HCT116 (cell line): ENCODE results near the gene EPG5. TPM values are rescaled to one million over a fixed set of nuclear protein-coding genes. Genes with fewer than 3 reads are reported as not detected.

Source experiments
- ATAC-seq: fragments of 200-7000 bp; cut with Tn5 transposase; 2 replicates; pipeline ENCODE4 v1.9.1; 2020; ENCODE audit warnings: mild to moderate bottlenecking, moderate library complexity
- BruUV-seq: library from RNA; stranded (reverse); fragments of 400-500 nt; replicated peaks from 2 replicates; lab custom pipeline; 2021; lab: Mats Ljungman, UMichigan
- CTCF ChIA-PET: fragments of 300-600 bp; sonication (Branson Sonifier 250); formaldehyde crosslinking; loops from one replicate; lab custom pipeline; 2021; ENCODE audit warnings: antibody characterized with exemption; lab: Charles Lee
- POLR2A ChIA-PET: fragments of 300-600, 350-600 bp; sonication (Branson Sonifier 250); formaldehyde crosslinking; loops from one replicate; lab custom pipeline; 2021; ENCODE audit warnings: antibody characterized with exemption; lab: Charles Lee
- RAD21 ChIA-PET, 2 experiments: fragments of 300-600 bp; sonication (Branson Sonifier 250); formaldehyde crosslinking; loops; one replicate each; lab custom pipeline; 2023; ENCODE audit warnings: low total read pairs in 2 of 2; ENCODE audit not compliant: uncharacterized antibody in 2 of 2, unreplicated experiment in 2 of 2, low non-redundant PET in 1 of 2; lab: Charles Lee
- DNase-seq: peaks from one replicate; pipeline ENCODE4 v3.0.0-alpha.2; 2010; ENCODE audit warnings: low read depth, low spot score
- H2AFZ ChIP-seq: fragments of 200-600 bp; shearing (Covaris generic), sonication (generic); 2 replicates; pipeline ENCODE4 v1.6.1; 2017; ENCODE audit warnings: low read depth, mixed run types, mixed read lengths, antibody characterized with exemption, low read length; ENCODE audit not compliant: poor library complexity, severe bottlenecking
- H3K27ac ChIP-seq: 2 replicates; pipeline ENCODE4 v1.5.1; 2012; ENCODE audit warnings: low read depth, low read length
- H3K27me3 ChIP-seq: fragments of 200-600 bp; sonication (generic); 2 replicates; pipeline ENCODE4 v1.6.1; 2016; ENCODE audit warnings: mixed run types, low read length, mixed read lengths; ENCODE audit not compliant: insufficient read depth
- H3K36me3 ChIP-seq, 2 experiments: fragments of 200-500 bp in 1 of 2; fragments of 200-600 bp in 1 of 2; sonication (Bioruptor generic) in 1 of 2; sonication (generic) in 1 of 2; 2 replicates each; pipeline versions ENCODE4 v1.5.1 to v1.6.1; 2014 to 2016; ENCODE audit warnings: low read length in 2 of 2, inconsistent platforms in 1 of 2, mixed read lengths in 1 of 2, mixed run types in 1 of 2; ENCODE audit not compliant: insufficient read depth in 2 of 2, control insufficient read depth in 1 of 2
- H3K4me1 ChIP-seq, 2 experiments: fragments of 200-600 bp in 1 of 2; sonication (generic) in 1 of 2; 2 replicates each; pipeline versions ENCODE4 v1.5.1 to v1.6.1; 2012 to 2017; ENCODE audit warnings: low read length in 2 of 2, inconsistent platforms in 1 of 2, mild to moderate bottlenecking in 1 of 2, mixed read lengths in 1 of 2, mixed run types in 1 of 2, moderate library complexity in 1 of 2; ENCODE audit not compliant: insufficient read depth in 2 of 2, control insufficient read depth in 1 of 2
- H3K4me2 ChIP-seq: fragments of 200-600 bp; sonication (generic); 2 replicates; pipeline ENCODE4 v1.6.1; 2017; ENCODE audit warnings: mixed run types, low read length, mixed read lengths
- H3K4me3 ChIP-seq, 2 experiments: fragments of 200-600 bp in 1 of 2; sonication (generic) in 1 of 2; replicated peaks in 1 of 2; 2 replicates each; pipeline ENCODE4 v1.5.1; 2011 to 2016; ENCODE audit warnings: low read length in 2 of 2, control low read depth in 1 of 2, low read depth in 1 of 2, mild to moderate bottlenecking in 1 of 2, mixed read lengths in 1 of 2, mixed run types in 1 of 2
- H3K79me2 ChIP-seq: fragments of 200-600 bp; sonication (generic); 2 replicates; pipeline ENCODE4 v1.6.1; 2017; ENCODE audit warnings: mild to moderate bottlenecking, mixed run types, low read length, moderate library complexity, mixed read lengths; ENCODE audit not compliant: insufficient read depth
- H3K9ac ChIP-seq: fragments of 200-600 bp; sonication (generic); 2 replicates; pipeline ENCODE4 v1.6.1; 2016; ENCODE audit warnings: low read length, mixed read lengths
- H3K9me2 ChIP-seq: fragments of 200-600 bp; sonication (generic), shearing (Covaris generic); 2 replicates; pipeline ENCODE4 v1.6.1; 2017; ENCODE audit warnings: mixed run types, mild to moderate bottlenecking, moderate library complexity; ENCODE audit not compliant: insufficient read depth
- H3K9me3 ChIP-seq, 2 experiments: fragments of 200-500 bp in 1 of 2; fragments of 200-600 bp in 1 of 2; sonication (Bioruptor generic) in 1 of 2; sonication (generic) in 1 of 2; 2 replicates each; pipeline ENCODE4 v1.6.1; 2014 to 2017; ENCODE audit warnings: low read length in 2 of 2, mixed read lengths in 2 of 2, inconsistent platforms in 1 of 2, low read depth in 1 of 2, mild to moderate bottlenecking in 1 of 2, mixed run types in 1 of 2, moderate library complexity in 1 of 2; ENCODE audit not compliant: control insufficient read depth in 1 of 2, insufficient read depth in 1 of 2
- H4K20me1 ChIP-seq: fragments of 200-600 bp; sonication (generic), shearing (Covaris generic); 2 replicates; pipeline ENCODE4 v1.6.1; 2017; ENCODE audit warnings: mixed run types, mild to moderate bottlenecking, moderate library complexity; ENCODE audit not compliant: insufficient read depth
- EGR1 ChIP-seq: IDR thresholded peaks from 2 replicates; pipeline ENCODE4 v1.6.1; 2012; ENCODE audit warnings: low read depth
- ELF1 ChIP-seq: IDR thresholded peaks from 2 replicates; pipeline ENCODE4 v1.6.1; 2012; ENCODE audit warnings: low read depth, borderline replicate concordance
- EZH2 ChIP-seq: fragments of 200-600 bp; sonication (generic); IDR thresholded peaks from 2 replicates; pipeline ENCODE4 v1.6.1; 2017; ENCODE audit warnings: antibody characterized with exemption, mixed run types
- EZH2phosphoT487 ChIP-seq: fragments of 200-600 bp; IDR thresholded peaks from 2 replicates; pipeline ENCODE4 v1.6.1; 2018; ENCODE audit warnings: antibody characterized with exemption, borderline replicate concordance
- FOSL1 ChIP-seq: IDR thresholded peaks from 2 replicates; pipeline ENCODE4 v1.6.1; 2012; ENCODE audit warnings: low read depth
- JUND ChIP-seq: IDR thresholded peaks from 2 replicates; pipeline ENCODE4 v1.6.1; 2012
- POLR2A ChIP-seq: IDR thresholded peaks from 2 replicates; pipeline ENCODE4 v1.7.0; 2011; ENCODE audit warnings: borderline replicate concordance; ENCODE audit not compliant: insufficient read depth, insufficient read length; ENCODE audit errors: extremely low read depth
- POLR2AphosphoS5 ChIP-seq: IDR thresholded peaks from 2 replicates; pipeline ENCODE4 v1.6.1; 2011; ENCODE audit warnings: mild to moderate bottlenecking, low read depth, low read length, moderate library complexity
- YY1 ChIP-seq: IDR thresholded peaks from 2 replicates; pipeline ENCODE4 v1.6.1; 2011; ENCODE audit warnings: low read length, low read depth, moderate library complexity, mild to moderate bottlenecking; ENCODE audit not compliant: insufficient replicate concordance; ENCODE audit errors: extremely low read depth
- intact Hi-C: fragments of 100-400 bp; cut with micrococcal nuclease; formaldehyde crosslinking; loops from 2 replicates; pipeline ENCODE4 v1.10.0; 2022
- total RNA-seq: library from RNA; stranded (reverse); gene quantifications from one replicate; pipeline ENCODE4 v1.2.1, GENCODE V29; 2021; ENCODE audit not compliant: unreplicated experiment
- TF ChIP-seq, protein P1 (sequence below): IDR thresholded peaks from 2 replicates; pipeline ENCODE4 v1.6.1; 2012; ENCODE audit warnings: low read depth
- TF ChIP-seq, protein P2 (sequence below), 3 experiments: fragments of 200-600 bp in 1 of 3; sonication (generic) in 1 of 3; IDR thresholded peaks in 2 of 3; conservative IDR thresholded peaks in 1 of 3; 2 replicates each; pipeline ENCODE4 v1.5.1; 2012 to 2017; ENCODE audit warnings: low read depth in 2 of 3, low read length in 2 of 3, antibody characterized with exemption in 1 of 3, borderline replicate concordance in 1 of 3, control low read depth in 1 of 3, mild to moderate bottlenecking in 1 of 3, mixed read lengths in 1 of 3, mixed run types in 1 of 3, moderate library complexity in 1 of 3; ENCODE audit not compliant: insufficient read depth in 1 of 3
- TF ChIP-seq, protein P3 (sequence below): IDR thresholded peaks from 2 replicates; pipeline ENCODE4 v1.6.1; 2012

Gene EPG5
- total RNA-seq, 1 experiment from 2014 or later = 12.9 TPM

DNA sequence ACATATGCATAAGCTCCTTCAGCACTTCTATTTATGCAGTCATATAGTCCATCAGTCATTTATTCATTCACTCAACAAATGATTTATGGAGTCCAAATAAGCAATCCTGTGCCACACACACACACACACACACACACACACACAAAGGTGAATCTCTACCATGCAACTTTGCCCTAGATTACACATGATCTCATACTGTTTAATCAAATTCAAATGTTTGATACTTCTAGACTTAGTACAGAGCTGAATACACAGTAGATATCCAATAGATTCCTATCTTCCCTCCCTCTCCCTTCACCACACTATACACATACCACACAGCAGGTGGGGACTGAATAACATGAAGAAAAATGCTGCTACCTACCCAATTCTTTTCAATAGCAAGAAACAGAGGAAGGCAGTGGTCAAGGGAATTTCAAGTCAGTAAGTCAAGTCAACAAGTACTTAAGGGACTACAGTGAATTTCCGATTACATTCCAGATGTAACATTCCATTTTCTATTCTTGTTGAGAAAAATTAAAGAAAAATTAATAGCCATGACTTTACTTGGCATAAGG lies 65.4 kb downstream of the EPG5 start:
- TF ChIP-seq POLR2A = no peak
- TF ChIP-seq EZH2 = no peak
- no peak for TF ChIP-seq EGR1
- TF ChIP-seq JUND = no peak
- TF ChIP-seq, protein P1, sequence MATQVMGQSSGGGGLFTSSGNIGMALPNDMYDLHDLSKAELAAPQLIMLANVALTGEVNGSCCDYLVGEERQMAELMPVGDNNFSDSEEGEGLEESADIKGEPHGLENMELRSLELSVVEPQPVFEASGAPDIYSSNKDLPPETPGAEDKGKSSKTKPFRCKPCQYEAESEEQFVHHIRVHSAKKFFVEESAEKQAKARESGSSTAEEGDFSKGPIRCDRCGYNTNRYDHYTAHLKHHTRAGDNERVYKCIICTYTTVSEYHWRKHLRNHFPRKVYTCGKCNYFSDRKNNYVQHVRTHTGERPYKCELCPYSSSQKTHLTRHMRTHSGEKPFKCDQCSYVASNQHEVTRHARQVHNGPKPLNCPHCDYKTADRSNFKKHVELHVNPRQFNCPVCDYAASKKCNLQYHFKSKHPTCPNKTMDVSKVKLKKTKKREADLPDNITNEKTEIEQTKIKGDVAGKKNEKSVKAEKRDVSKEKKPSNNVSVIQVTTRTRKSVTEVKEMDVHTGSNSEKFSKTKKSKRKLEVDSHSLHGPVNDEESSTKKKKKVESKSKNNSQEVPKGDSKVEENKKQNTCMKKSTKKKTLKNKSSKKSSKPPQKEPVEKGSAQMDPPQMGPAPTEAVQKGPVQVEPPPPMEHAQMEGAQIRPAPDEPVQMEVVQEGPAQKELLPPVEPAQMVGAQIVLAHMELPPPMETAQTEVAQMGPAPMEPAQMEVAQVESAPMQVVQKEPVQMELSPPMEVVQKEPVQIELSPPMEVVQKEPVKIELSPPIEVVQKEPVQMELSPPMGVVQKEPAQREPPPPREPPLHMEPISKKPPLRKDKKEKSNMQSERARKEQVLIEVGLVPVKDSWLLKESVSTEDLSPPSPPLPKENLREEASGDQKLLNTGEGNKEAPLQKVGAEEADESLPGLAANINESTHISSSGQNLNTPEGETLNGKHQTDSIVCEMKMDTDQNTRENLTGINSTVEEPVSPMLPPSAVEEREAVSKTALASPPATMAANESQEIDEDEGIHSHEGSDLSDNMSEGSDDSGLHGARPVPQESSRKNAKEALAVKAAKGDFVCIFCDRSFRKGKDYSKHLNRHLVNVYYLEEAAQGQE = no peak
- TF ChIP-seq FOSL1 = no peak
- TF ChIP-seq, protein P2, sequence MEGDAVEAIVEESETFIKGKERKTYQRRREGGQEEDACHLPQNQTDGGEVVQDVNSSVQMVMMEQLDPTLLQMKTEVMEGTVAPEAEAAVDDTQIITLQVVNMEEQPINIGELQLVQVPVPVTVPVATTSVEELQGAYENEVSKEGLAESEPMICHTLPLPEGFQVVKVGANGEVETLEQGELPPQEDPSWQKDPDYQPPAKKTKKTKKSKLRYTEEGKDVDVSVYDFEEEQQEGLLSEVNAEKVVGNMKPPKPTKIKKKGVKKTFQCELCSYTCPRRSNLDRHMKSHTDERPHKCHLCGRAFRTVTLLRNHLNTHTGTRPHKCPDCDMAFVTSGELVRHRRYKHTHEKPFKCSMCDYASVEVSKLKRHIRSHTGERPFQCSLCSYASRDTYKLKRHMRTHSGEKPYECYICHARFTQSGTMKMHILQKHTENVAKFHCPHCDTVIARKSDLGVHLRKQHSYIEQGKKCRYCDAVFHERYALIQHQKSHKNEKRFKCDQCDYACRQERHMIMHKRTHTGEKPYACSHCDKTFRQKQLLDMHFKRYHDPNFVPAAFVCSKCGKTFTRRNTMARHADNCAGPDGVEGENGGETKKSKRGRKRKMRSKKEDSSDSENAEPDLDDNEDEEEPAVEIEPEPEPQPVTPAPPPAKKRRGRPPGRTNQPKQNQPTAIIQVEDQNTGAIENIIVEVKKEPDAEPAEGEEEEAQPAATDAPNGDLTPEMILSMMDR (IDR thresholded peaks at IDR 0.05 in 2 of 3, conservative IDR thresholded peaks at IDR 0.05 in 1 of 3; ENCODE audit: borderline replicate concordance in 1 of 3, insufficient read depth in 1 of 3, low read depth in 2 of 3, low read length in 2 of 3) = no peak
- no peak for TF ChIP-seq YY1
- TF ChIP-seq, protein P3, sequence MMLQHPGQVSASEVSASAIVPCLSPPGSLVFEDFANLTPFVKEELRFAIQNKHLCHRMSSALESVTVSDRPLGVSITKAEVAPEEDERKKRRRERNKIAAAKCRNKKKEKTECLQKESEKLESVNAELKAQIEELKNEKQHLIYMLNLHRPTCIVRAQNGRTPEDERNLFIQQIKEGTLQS = no peak
- TF ChIP-seq EZH2phosphoT487 = no peak
- no peak for TF ChIP-seq POLR2AphosphoS5
- TF ChIP-seq ELF1 = no peak
- Histone ChIP-seq H3K27me3 (no peaks in the 10 kb centered on the region), H4K20me1 (no peaks in the 10 kb centered on the region), H3K9ac (no peak overlapping the region), H3K79me2 (no peaks in the 10 kb centered on the region), H3K27ac (no peak overlapping the region), H3K4me1 (no peaks in the 10 kb centered on the region), H3K4me3 (no peak overlapping the region), H3K9me2 (no peaks in the 10 kb centered on the region), H3K9me3 (no peaks in the 10 kb centered on the region), H3K36me3 (peaks cover 0 to 4% of the 10 kb centered on the region in 2 experiments; a peak in 2 of 4 replicates), H3K4me2 (no peak overlapping the region), H2AFZ (no peak overlapping the region)
- intact Hi-C loops = no loop called here
- CTCF ChIA-PET = interaction anchor here (1.3 to 1.5 kb wide), 2 partner anchors 8 to 15 kb away, joined by 3 to 4 read pairs; no protein-coding TSS in a partner anchor
- no peak for ATAC-seq
- DNase-seq = no peak
- RAD21 ChIA-PET = no interaction called here
- POLR2A ChIA-PET = no interaction called here
- no TSS peak for BruUV-seq
